B cell (primary cell): ENCODE measurements around the gene LIPA. TPM values are rescaled to one million over a fixed set of nuclear protein-coding genes. Genes with fewer than 3 reads are reported as not detected.

Experiments
- ATAC-seq: fragments of 200-7000 bp; cut with Tn5 transposase; one replicate; pipeline ENCODE4 v1.10.0; 2021; ENCODE audit warnings: low read depth, mild to moderate bottlenecking, moderate number of reproducible peaks, moderate library complexity
- CTCF ChIA-PET: fragments of 350-600 bp; sonication (Branson Sonifier 250); formaldehyde crosslinking; loops from one replicate; lab custom pipeline; 2021; ENCODE audit warnings: antibody characterized with exemption, inconsistent platforms; lab: Charles Lee
- POLR2A ChIA-PET: fragments of 350-600 bp; sonication (Branson Sonifier 250); formaldehyde crosslinking; loops from one replicate; lab custom pipeline; 2021; ENCODE audit warnings: antibody characterized with exemption; lab: Charles Lee
- DNase-seq: peaks from one replicate; pipeline ENCODE4 v3.0.0; 2013
- H2AFZ ChIP-seq: 2 replicates; pipeline ENCODE4 v1.6.1; 2012; ENCODE audit warnings: mild to moderate bottlenecking, low read depth, low read length; ENCODE audit not compliant: insufficient read depth, poor library complexity, severe bottlenecking
- H3K27ac ChIP-seq, 2 donors: 1 replicate in 1 of 2; 2 replicates in 1 of 2; pipeline ENCODE4 v1.5.1; 2012 to 2013; ENCODE audit warnings: low read length in 2 of 2, mild to moderate bottlenecking in 2 of 2, moderate library complexity in 1 of 2
- H3K27me3 ChIP-seq, 4 experiments: fragments of 200-600 bp in 1 of 4; sonication (generic) in 1 of 4; replicated peaks in 1 of 4; 1 replicate in 2 of 4; 2 replicates in 2 of 4; pipeline versions ENCODE4 v1.6.1 to v1.7.0; 2013 to 2016; ENCODE audit warnings: low read length in 3 of 4, mild to moderate bottlenecking in 2 of 4, mixed read lengths in 1 of 4, moderate library complexity in 1 of 4; ENCODE audit not compliant: insufficient read depth in 4 of 4, control insufficient read depth in 3 of 4; ENCODE audit errors: control extremely low read depth in 1 of 4
- H3K36me3 ChIP-seq, 2 experiments: replicated peaks in 1 of 2; 1 replicate in 1 of 2; 2 replicates in 1 of 2; pipeline versions ENCODE4 v1.6.1 to v1.7.1; 2013; ENCODE audit warnings: low read length in 1 of 2; ENCODE audit not compliant: insufficient read depth in 2 of 2, control insufficient read depth in 1 of 2; ENCODE audit errors: control extremely low read depth in 1 of 2, extremely low read depth in 1 of 2
- H3K4me1 ChIP-seq, 2 donors: fragments of 200-600 bp in 1 of 2; sonication (generic) in 1 of 2; 1 replicate in 1 of 2; 2 replicates in 1 of 2; pipeline versions ENCODE4 v1.5.1 to v1.6.1; 2013 to 2017; ENCODE audit warnings: low read length in 2 of 2; ENCODE audit not compliant: control insufficient read depth in 2 of 2, insufficient read depth in 2 of 2
- H3K4me2 ChIP-seq: replicated peaks from 2 replicates; pipeline ENCODE3; 2012; ENCODE audit warnings: mild to moderate bottlenecking, low read depth, low read length; ENCODE audit not compliant: poor library complexity, severe bottlenecking
- H3K4me3 ChIP-seq, 5 experiments: fragments of 200-600 bp in 1 of 5; sonication (generic) in 1 of 5; 1 replicate in 3 of 5; 2 replicates in 2 of 5; pipeline versions ENCODE4 v1.5.1 to v1.7.0; 2011 to 2016; ENCODE audit warnings: low read length in 4 of 5, mild to moderate bottlenecking in 4 of 5, low read depth in 2 of 5, control low read depth in 1 of 5, moderate library complexity in 1 of 5; ENCODE audit not compliant: insufficient read depth in 1 of 5; ENCODE audit errors: control extremely low read depth in 1 of 5, extremely low read depth in 1 of 5
- H3K79me2 ChIP-seq: fragments of 200-600 bp; sonication (generic); one replicate; pipeline ENCODE4 v1.6.0; 2016; ENCODE audit warnings: low read length; ENCODE audit not compliant: control insufficient read depth, insufficient read depth
- H3K9ac ChIP-seq: fragments of 200-600 bp; sonication (generic); 2 replicates; pipeline ENCODE4 v1.6.1; 2017; ENCODE audit warnings: mild to moderate bottlenecking, low read length, moderate library complexity
- H3K9me3 ChIP-seq, 3 donors: one replicate each; pipeline versions ENCODE4 v1.6.1 to v1.7.1; 2013; ENCODE audit warnings: low read length in 2 of 3; ENCODE audit not compliant: control insufficient read depth in 2 of 3, insufficient read depth in 1 of 3; ENCODE audit errors: control extremely low read depth in 1 of 3
- H4K20me1 ChIP-seq: 2 replicates; pipeline ENCODE4 v1.6.0; 2012; ENCODE audit warnings: mild to moderate bottlenecking, low read length; ENCODE audit not compliant: insufficient read depth, control insufficient read depth, poor library complexity, severe bottlenecking
- H3K27ac Mint-ChIP-seq: one replicate; pipeline ENCODE4 v1.8.0; 2021; ENCODE audit warnings: mixed read lengths
- H3K27me3 Mint-ChIP-seq: one replicate; pipeline ENCODE4 v1.8.0; 2021; ENCODE audit warnings: mixed read lengths
- H3K4me1 Mint-ChIP-seq: one replicate; pipeline ENCODE4 v1.8.0; 2021; ENCODE audit warnings: mixed read lengths
- H3K4me3 Mint-ChIP-seq: one replicate; pipeline ENCODE4 v1.8.0; 2021; ENCODE audit warnings: mixed read lengths
- H3K9me3 Mint-ChIP-seq: one replicate; pipeline ENCODE4 v1.8.0; 2022; ENCODE audit warnings: mixed read lengths; ENCODE audit not compliant: insufficient read depth
- CTCF ChIP-seq: fragments of 200-600 bp; IDR thresholded peaks from one replicate; pipeline ENCODE4 v1.8.0; 2022; ENCODE audit warnings: antibody characterized with exemption, mild to moderate bottlenecking
- EZH2 ChIP-seq: IDR thresholded peaks from 2 replicates; pipeline ENCODE4 v1.6.1; 2012; ENCODE audit warnings: borderline replicate concordance, low read depth, mild to moderate bottlenecking, moderate library complexity, low read length; ENCODE audit not compliant: insufficient read depth, poor library complexity, severe bottlenecking
- WGBS: methylation state at CpG from one replicate; pipeline ENCODE4 v1.1.5; 2013; ENCODE audit warnings: missing lambda C conversion rate; ENCODE audit not compliant: insufficient coverage; 5-methylcytosine and 5-hydroxymethylcytosine counted together
- intact Hi-C: fragments of 100-400 bp; cut with micrococcal nuclease; formaldehyde crosslinking; loops from one replicate; pipeline ENCODE4 v1.10.0; 2022
- polyA plus RNA-seq: library from polyadenylated mRNA; depleted of rRNA; stranded (reverse); fragments of >200 nt; gene quantifications from 2 replicates; pipeline ENCODE4 v1.2.3, GENCODE V29; 2012
- total RNA-seq, 2 donors: library from RNA; stranded (reverse); fragments of 120-200 nt in 1 of 2; gene quantifications; 1 replicate in 1 of 2; 2 replicates in 1 of 2; pipeline versions ENCODE4 v1.2.3 to v1.2.4, GENCODE V29; 2013 to 2022

LIPA gene
- total and polyA plus RNA-seq, 2 donors (not counting 1 experiment from before 2014, with no cell fraction given) = 16.4 to 36.5 TPM

- ATAC-seq = no peak
- H3K27me3 Mint-ChIP-seq = peaks cover 34% of the 10 kb centered on the region
- Histone ChIP-seq H2AFZ (no peak overlapping the region), H3K4me2 (no peak overlapping the region), H3K36me3 (no peaks in the 10 kb centered on the region), H3K27me3 (peaks cover 0 to 3% (median 0%) of the 10 kb centered on the region in 4 experiments), H3K27ac (no peak overlapping the region), H3K4me1 (peaks cover 12 to 14% of the 10 kb centered on the region in 2 donors), H4K20me1 (no peaks in the 10 kb centered on the region), H3K9me3 (no peaks in the 10 kb centered on the region), H3K79me2 (no peaks in the 10 kb centered on the region), H3K9ac (no peak overlapping the region), H3K4me3 (no peak overlapping the region)
- no peak for DNase-seq
- CTCF ChIA-PET = no interaction called here
- intact Hi-C loops = no loop called here
- TF ChIP-seq EZH2 (no peak), CTCF (no peak)
- no peaks in the 10 kb centered on the region for H3K9me3 Mint-ChIP-seq
- POLR2A ChIA-PET = no interaction called here
- no peak overlapping the region for H3K27ac Mint-ChIP-seq
- H3K4me1 Mint-ChIP-seq = peaks cover 15% of the 10 kb centered on the region
- H3K4me3 Mint-ChIP-seq = no peak overlapping the region
Observed at GRCh38 chr10:89167915-89168314, 83.7 kb downstream of the LIPA start.

DNA sequence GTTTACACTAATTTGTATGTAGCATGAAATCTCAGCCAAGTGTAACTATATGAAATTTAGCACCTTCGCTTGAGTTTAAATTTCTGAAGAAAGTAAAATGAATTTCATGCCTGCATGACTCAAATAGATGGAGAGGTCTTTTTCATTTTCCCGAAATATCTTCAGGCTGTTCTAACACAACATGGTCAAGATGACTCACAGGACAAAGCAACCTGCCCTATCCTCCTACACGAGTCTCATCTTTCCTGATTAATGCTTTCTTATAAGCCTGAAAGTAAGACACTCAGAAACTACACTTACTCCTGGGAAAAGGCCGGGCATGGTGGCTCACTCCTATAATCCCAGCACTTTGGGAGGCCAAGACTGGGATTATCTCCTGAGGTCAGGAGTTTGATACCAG is 85.7 kb downstream of the LIPA start:
- ChIA-PET CTCF (no interaction called here), POLR2A (no interaction called here)
- H3K9me3 ChIP-seq = no peaks in the 10 kb centered on the region
- no peak overlapping the region for H3K4me2 ChIP-seq
- H3K27me3 ChIP-seq = no peaks in the 10 kb centered on the region
- H3K36me3 ChIP-seq = no peaks in the 10 kb centered on the region
- H3K4me1 ChIP-seq = peaks cover 12 to 14% of the 10 kb centered on the region in 2 donors
- intact Hi-C loops = no loop called here
- peaks cover 15% of the 10 kb centered on the region for H3K4me1 Mint-ChIP-seq
- peaks cover 19% of the 10 kb centered on the region for H3K27me3 Mint-ChIP-seq
- ATAC-seq (no peak), DNase-seq (no peak)
- H3K27ac ChIP-seq = no peak overlapping the region
- no peaks in the 10 kb centered on the region for H3K79me2 ChIP-seq
- no peaks in the 10 kb centered on the region for H3K9me3 Mint-ChIP-seq
- H3K4me3 Mint-ChIP-seq = no peak overlapping the region
- no peak overlapping the region for H3K9ac ChIP-seq
- no peak overlapping the region for H3K27ac Mint-ChIP-seq
- TF ChIP-seq EZH2 = no peak
- TF ChIP-seq CTCF = no peak
- H2AFZ ChIP-seq = no peak overlapping the region
- WGBS = 84% methylated on average over 3 of the region's 4 CpGs
- no peak overlapping the region for H3K4me3 ChIP-seq
- no peaks in the 10 kb centered on the region for H4K20me1 ChIP-seq
